Mesendoderm (in vitro differentiated cells): ENCODE results near the gene C1QTNF5.

Source experiments
- DNase-seq: peaks from one replicate; pipeline ENCODE4 v3.0.0; 2013
- H2AK5ac ChIP-seq: 2 replicates; pipeline ENCODE4 v1.6.1; 2013; ENCODE audit warnings: low read length, inconsistent platforms
- H2BK120ac ChIP-seq: 2 replicates; pipeline ENCODE4 v1.6.1; 2013; ENCODE audit warnings: low read depth, mild to moderate bottlenecking, low read length, moderate library complexity, mixed read lengths
- H2BK15ac ChIP-seq: replicated peaks from 2 replicates; pipeline ENCODE4 v1.6.1; 2013; ENCODE audit warnings: low read depth, mild to moderate bottlenecking, moderate library complexity
- H2BK5ac ChIP-seq: 2 replicates; pipeline ENCODE4 v1.6.1; 2013; ENCODE audit warnings: low read length, inconsistent platforms
- H3K18ac ChIP-seq: 2 replicates; pipeline ENCODE4 v1.6.1; 2013; ENCODE audit warnings: mild to moderate bottlenecking, low read length, mixed read lengths
- H3K23ac ChIP-seq: one replicate; pipeline ENCODE4 v1.6.1; 2013; ENCODE audit warnings: low read length
- H3K27ac ChIP-seq: 2 replicates; pipeline ENCODE4 v1.5.1; 2013; ENCODE audit warnings: low read depth, mild to moderate bottlenecking, inconsistent platforms, low read length, moderate library complexity
- H3K27me3 ChIP-seq: 2 replicates; pipeline ENCODE4 v1.6.1; 2013; ENCODE audit warnings: low read length, control low read depth, mild to moderate bottlenecking, inconsistent platforms; ENCODE audit not compliant: insufficient read depth, poor library complexity
- H3K36me3 ChIP-seq: 2 replicates; pipeline ENCODE4 v1.6.1; 2013; ENCODE audit warnings: low read length, inconsistent platforms; ENCODE audit not compliant: control insufficient read depth, insufficient read depth
- H3K4ac ChIP-seq: one replicate; pipeline ENCODE4 v1.6.1; 2013; ENCODE audit warnings: low read depth, mild to moderate bottlenecking, low read length, moderate library complexity
- H3K4me1 ChIP-seq: 2 replicates; pipeline ENCODE4 v1.6.1; 2013; ENCODE audit warnings: low read depth, low read length, inconsistent platforms; ENCODE audit not compliant: control insufficient read depth
- H3K4me2 ChIP-seq: 2 replicates; pipeline ENCODE4 v1.6.1; 2013; ENCODE audit warnings: low read length
- H3K4me3 ChIP-seq: 2 replicates; pipeline ENCODE4 v1.5.1; 2013; ENCODE audit warnings: mild to moderate bottlenecking, low read length
- H3K56ac ChIP-seq: one replicate; pipeline ENCODE4 v1.6.1; 2013; ENCODE audit warnings: low read length
- H3K79me1 ChIP-seq: 2 replicates; pipeline ENCODE4 v1.6.1; 2013; ENCODE audit warnings: low read length, inconsistent platforms
- H3K79me2 ChIP-seq: 2 replicates; pipeline ENCODE4 v1.6.1; 2013; ENCODE audit warnings: mild to moderate bottlenecking, low read length; ENCODE audit not compliant: control insufficient read depth, insufficient read depth
- H3K9ac ChIP-seq: 2 replicates; pipeline ENCODE4 v1.6.1; 2013; ENCODE audit warnings: low read length, inconsistent platforms
- H4K5ac ChIP-seq: one replicate; pipeline ENCODE4 v1.6.1; 2013; ENCODE audit warnings: low read length
- H4K8ac ChIP-seq: one replicate; pipeline ENCODE4 v1.6.1; 2013; ENCODE audit warnings: low read depth, mild to moderate bottlenecking, control low read depth, low read length, moderate library complexity
- WGBS: extraction: QIAGEN DNeasy Blood & Tissue Kit; methylation state at CpG from one replicate; pipeline ENCODE4 v1.1.7; 2013; ENCODE audit warnings: low lambda C conversion rate, missing lambda C conversion rate; ENCODE audit not compliant: insufficient coverage; ENCODE audit errors: extremely low coverage; 5-methylcytosine and 5-hydroxymethylcytosine counted together

C1QTNF5 gene

GRCh38 chr11:119305556-119306372 is 34.9 kb downstream of the C1QTNF5 start:
- Histone ChIP-seq H3K4me3 (no peak overlapping the region), H4K5ac (no peak overlapping the region), H3K9ac (no peak overlapping the region), H2BK5ac (no peak overlapping the region), H3K56ac (no peak overlapping the region), H3K4me1 (peaks cover 2% of the 10 kb centered on the region), H4K8ac (no peak overlapping the region), H2AK5ac (no peak overlapping the region), H3K18ac (no peak overlapping the region), H2BK15ac (no peak overlapping the region), H3K4me2 (no peak overlapping the region), H3K27me3 (no peaks in the 10 kb centered on the region), H3K79me2 (no peaks in the 10 kb centered on the region), H2BK120ac (no peak overlapping the region), H3K36me3 (peaks cover 4% of the 10 kb centered on the region), H3K27ac (no peak overlapping the region), H3K4ac (no peak overlapping the region), H3K23ac (no peak overlapping the region), H3K79me1 (no peaks in the 10 kb centered on the region)
- no peak for DNase-seq
- no CpG with 5 or more reads among the region's 7 CpGs for WGBS

- H4K5ac ChIP-seq = no peak overlapping the region
Measured at GRCh38 chr11:119303227-119303718, 37.4 kb downstream of the C1QTNF5 start.

GRCh38 chr11:119300198-119300964 is 40.3 kb downstream of the C1QTNF5 start:
- Histone ChIP-seq H3K27ac (no peak overlapping the region), H2AK5ac (no peak overlapping the region), H3K79me1 (no peaks in the 10 kb centered on the region), H2BK15ac (no peak overlapping the region), H3K4me2 (no peak overlapping the region), H2BK120ac (no peak overlapping the region), H3K4me3 (no peak overlapping the region), H3K18ac (no peak overlapping the region), H4K8ac (no peak overlapping the region), H3K4me1 (no peaks in the 10 kb centered on the region), H3K9ac (no peak overlapping the region), H3K79me2 (no peaks in the 10 kb centered on the region), H3K56ac (no peak overlapping the region), H4K5ac (no peak overlapping the region), H3K36me3 (peaks cover 12% of the 10 kb centered on the region), H2BK5ac (no peak overlapping the region), H3K23ac (no peak overlapping the region), H3K27me3 (no peaks in the 10 kb centered on the region), H3K4ac (no peak overlapping the region)
- DNase-seq = no peak
- no CpG with 5 or more reads among the region's 3 CpGs for WGBS

More at GRCh38 chr11:119303227-119303718, 37.4 kb downstream of the C1QTNF5 start:
- no peak overlapping the region for H3K18ac ChIP-seq
- no peak overlapping the region for H2BK15ac ChIP-seq
- H3K56ac ChIP-seq = no peak overlapping the region
- no peak overlapping the region for H3K9ac ChIP-seq
- no peak overlapping the region for H2BK120ac ChIP-seq
- no peak overlapping the region for H3K23ac ChIP-seq
- no peak overlapping the region for H4K8ac ChIP-seq
- no peaks in the 10 kb centered on the region for H3K79me1 ChIP-seq
- no peaks in the 10 kb centered on the region for H3K27me3 ChIP-seq
- WGBS = no CpG with 5 or more reads among the region's 5 CpGs
- no peak overlapping the region for H2BK5ac ChIP-seq
- H3K4me3 ChIP-seq = no peak overlapping the region
- no peaks in the 10 kb centered on the region for H3K4me1 ChIP-seq
- no peak overlapping the region for H3K4ac ChIP-seq
- DNase-seq = no peak
- no peaks in the 10 kb centered on the region for H3K79me2 ChIP-seq
- H2AK5ac ChIP-seq = no peak overlapping the region
- no peak overlapping the region for H3K27ac ChIP-seq
- H3K4me2 ChIP-seq = no peak overlapping the region
- H3K36me3 ChIP-seq = peaks cover 11% of the 10 kb centered on the region

- Histone ChIP-seq H4K8ac (no peak overlapping the region), H3K4ac (no peak overlapping the region), H2BK120ac (no peak overlapping the region), H3K18ac (no peak overlapping the region), H3K4me1 (no peaks in the 10 kb centered on the region), H4K5ac (no peak overlapping the region), H3K56ac (no peak overlapping the region), H3K79me2 (no peaks in the 10 kb centered on the region), H2BK15ac (no peak overlapping the region), H3K23ac (peak overlapping the region; percentile 57), H3K27ac (no peak overlapping the region), H3K9ac (no peak overlapping the region), H3K27me3 (no peaks in the 10 kb centered on the region), H3K4me2 (no peak overlapping the region), H3K4me3 (no peak overlapping the region), H2AK5ac (no peak overlapping the region), H3K36me3 (peaks cover 12% of the 10 kb centered on the region), H3K79me1 (no peaks in the 10 kb centered on the region), H2BK5ac (no peak overlapping the region)
- no peak for DNase-seq
- WGBS = no CpG with 5 or more reads among the region's 9 CpGs
Measured at GRCh38 chr11:119299416-119299815, 41.3 kb downstream of the C1QTNF5 start.

GRCh38 chr11:119298726-119299125 is 42.0 kb downstream of the C1QTNF5 start:
- no peak overlapping the region for H3K18ac ChIP-seq
- no peak overlapping the region for H2BK120ac ChIP-seq
- no peak overlapping the region for H2BK15ac ChIP-seq
- no peak for DNase-seq
- H2BK5ac ChIP-seq = no peak overlapping the region
- no peak overlapping the region for H4K5ac ChIP-seq
- H3K56ac ChIP-seq = no peak overlapping the region
- no peak overlapping the region for H4K8ac ChIP-seq
- H3K4me1 ChIP-seq = no peaks in the 10 kb centered on the region
- no peak overlapping the region for H3K9ac ChIP-seq
- no peaks in the 10 kb centered on the region for H3K27me3 ChIP-seq
- no peak overlapping the region for H3K27ac ChIP-seq
- no CpG with 5 or more reads among the region's 2 CpGs for WGBS
- no peak overlapping the region for H3K4me2 ChIP-seq
- H3K4me3 ChIP-seq = no peak overlapping the region
- H3K23ac ChIP-seq = no peak overlapping the region
- no peaks in the 10 kb centered on the region for H3K79me2 ChIP-seq
- H3K79me1 ChIP-seq = no peaks in the 10 kb centered on the region
- H2AK5ac ChIP-seq = no peak overlapping the region
- H3K36me3 ChIP-seq = peaks cover 11% of the 10 kb centered on the region
- H3K4ac ChIP-seq = no peak overlapping the region
